GM18873 (cell line): ENCODE data around the gene CXorf65.
A peak's percentile ranks its signal among the peaks of the same experiment; 100 is the strongest.

ENCODE experiments used
- ATAC-seq: cut with Tn5 transposase; IDR thresholded peaks from one replicate; pipeline ENCODE4 v1.9.1; 2021; ENCODE audit warnings: mild to moderate bottlenecking, moderate library complexity, moderate number of reproducible peaks; ENCODE audit not compliant: unreplicated experiment, low FRiP score

The CXorf65 gene

GRCh38 chrX:71068044-71068918 is 38.3 kb downstream of the CXorf65 start, which contains the start of gene SNX12:
Gene SNX12, minus strand, starts transcription at chrX:71068334. Its CDS starts 28 bp downstream, at chrX:71068306.
- ATAC-seq, result peak; percentile 98

- ATAC-seq, result no peak
These were observed 38.9 kb downstream of the CXorf65 start for GRCh38 chrX:71067712-71068043.

GRCh38 chrX:71067089-71067488 is 39.5 kb downstream of the CXorf65 start:
- no peak for ATAC-seq

- ATAC-seq, result no peak
These were observed 46.4 kb downstream of the CXorf65 start for GRCh38 chrX:71060127-71060526.

- ATAC-seq, result no peak
These were observed 48.6 kb downstream of the CXorf65 start for GRCh38 chrX:71057848-71058530.

- ATAC-seq, result no peak
These were observed 49.7 kb downstream of the CXorf65 start for GRCh38 chrX:71056867-71057266.
